Stimulated activated CD4-positive, alpha-beta T cell treated with anti-CD3 and anti-CD28 coated beads, Interleukin-4, amount 100 ng/mL, for 48 hours (primary cell): Measurements from ENCODE around the gene SELENOP.
"Not testable (repeated sequence)": the region's sequence is repeated elsewhere in the genome, so short reads cannot be mapped to it uniquely, and the experiment has no call there.

ENCODE experiments used
- DNase-seq, 2 donors: peaks; one replicate each; pipeline ENCODE4 v3.0.0-alpha.2; 2020; ENCODE audit warnings: low read depth in 2 of 2

Gene SELENOP, protein sequence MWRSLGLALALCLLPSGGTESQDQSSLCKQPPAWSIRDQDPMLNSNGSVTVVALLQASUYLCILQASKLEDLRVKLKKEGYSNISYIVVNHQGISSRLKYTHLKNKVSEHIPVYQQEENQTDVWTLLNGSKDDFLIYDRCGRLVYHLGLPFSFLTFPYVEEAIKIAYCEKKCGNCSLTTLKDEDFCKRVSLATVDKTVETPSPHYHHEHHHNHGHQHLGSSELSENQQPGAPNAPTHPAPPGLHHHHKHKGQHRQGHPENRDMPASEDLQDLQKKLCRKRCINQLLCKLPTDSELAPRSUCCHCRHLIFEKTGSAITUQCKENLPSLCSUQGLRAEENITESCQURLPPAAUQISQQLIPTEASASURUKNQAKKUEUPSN

DNA sequence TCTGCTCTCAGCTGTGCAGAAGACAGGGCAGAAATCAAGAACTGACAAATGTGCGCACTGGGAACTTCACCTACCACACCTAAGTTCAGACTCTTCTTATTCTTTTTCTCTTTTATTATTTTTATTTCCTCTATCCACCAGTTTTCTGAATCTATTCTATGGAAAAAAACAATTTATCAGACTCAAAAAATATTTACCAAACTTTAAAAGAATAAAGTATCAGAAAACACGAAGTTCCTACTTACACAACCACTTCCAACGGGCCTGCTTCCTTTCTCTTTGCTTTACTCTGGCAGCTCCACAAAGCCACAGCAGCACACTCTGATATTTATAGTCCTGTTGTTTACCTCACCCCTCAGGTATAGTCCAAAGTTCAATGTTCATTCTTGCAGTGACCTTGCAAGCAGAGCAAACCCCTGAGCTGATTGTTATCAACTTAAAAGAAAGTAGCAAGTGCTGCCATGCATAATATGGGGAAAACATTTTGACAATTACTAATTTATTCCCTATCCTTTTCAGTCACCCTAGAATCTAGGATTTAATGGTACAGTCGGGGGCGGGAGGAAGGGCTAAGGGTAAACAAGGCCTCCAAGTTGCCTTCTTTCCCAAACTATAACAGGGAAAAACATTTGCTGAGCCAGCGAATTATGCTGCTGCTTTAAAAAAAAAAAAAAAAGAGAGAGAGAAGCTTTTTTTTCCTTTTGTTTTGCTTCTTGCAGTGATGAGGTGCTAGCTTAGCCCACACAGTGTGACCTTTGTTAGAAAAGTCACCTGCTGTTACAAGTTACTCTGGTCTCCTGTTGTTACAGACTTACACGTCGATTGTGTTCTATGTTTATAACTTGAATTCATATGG lies at the start of gene SELENOP:
Gene SELENOP (minus strand): TSS at position 302 of the 856 bp plus-strand sequence. CDS start 3,539 bp downstream, outside the sequence.
- no peak for DNase-seq

DNA sequence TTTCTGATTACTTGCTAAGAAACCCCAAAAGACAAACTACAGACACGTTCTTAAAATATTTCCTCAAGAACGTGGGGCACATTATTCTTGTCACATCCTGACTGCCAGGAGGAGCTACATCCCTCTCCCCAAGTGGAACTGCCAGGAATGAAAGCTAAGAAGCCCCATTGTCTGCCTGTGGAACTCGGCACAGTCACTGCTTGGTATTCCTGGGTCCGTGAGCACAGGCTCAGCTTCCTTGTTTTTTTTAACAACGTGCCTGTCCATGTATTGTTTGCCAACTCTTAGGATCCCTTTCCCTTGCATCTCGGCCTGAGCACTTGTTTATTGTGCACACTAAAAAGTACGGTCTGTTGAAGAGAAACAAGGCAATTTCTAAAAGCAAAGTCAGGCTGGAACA lies 47.0 kb upstream of the SELENOP start:
- no peak for DNase-seq

DNA sequence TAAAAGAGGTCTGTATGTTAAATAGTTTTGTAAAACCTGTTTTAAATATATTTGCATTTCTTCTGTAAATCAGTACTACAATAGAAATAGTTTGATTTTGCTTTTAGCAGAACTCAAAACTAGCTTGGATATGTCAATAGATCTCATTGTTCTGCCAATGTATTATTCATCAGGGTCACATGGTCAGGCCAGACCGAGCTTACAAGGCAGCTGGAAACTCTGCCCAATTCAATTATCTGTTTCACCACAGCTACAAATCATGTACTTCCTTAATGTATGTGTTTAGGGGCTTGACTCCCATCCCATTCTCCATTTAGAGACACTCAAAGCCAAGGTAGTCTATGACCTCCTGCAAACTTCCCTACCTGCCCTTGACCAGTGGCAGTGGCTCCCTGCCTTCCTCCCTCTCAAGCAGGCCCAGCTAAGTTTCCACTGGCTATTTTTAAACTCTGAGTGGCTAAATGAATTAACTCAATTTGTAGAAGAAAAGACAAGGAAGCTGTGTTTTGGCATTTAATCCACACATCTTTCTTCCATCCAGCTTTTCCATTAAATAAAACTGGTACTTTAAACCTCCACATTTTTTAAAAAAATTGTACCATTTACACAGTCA lies 46.4 kb upstream of the SELENOP start:
- DNase-seq: no peak

DNA sequence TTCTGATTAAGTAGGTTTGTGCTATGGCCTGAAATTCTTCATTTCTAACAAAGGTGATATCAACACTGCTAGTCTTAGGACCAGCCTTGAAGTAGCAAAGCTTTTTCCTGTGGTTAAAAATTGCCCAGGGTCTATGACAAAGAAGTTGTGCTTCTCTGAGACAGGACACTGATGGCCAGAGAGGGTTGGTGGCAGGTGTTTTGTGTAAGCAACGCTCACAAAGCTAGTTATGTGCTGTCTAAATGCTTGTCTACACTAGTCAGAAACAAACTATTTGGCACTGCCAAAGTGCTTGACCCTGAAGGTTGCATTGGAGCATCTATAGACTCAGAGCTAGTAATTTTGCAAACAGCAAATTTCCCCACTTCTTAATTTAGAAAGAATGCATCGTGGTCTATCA lies 44.1 kb upstream of the SELENOP start:
- no peak for DNase-seq

DNA sequence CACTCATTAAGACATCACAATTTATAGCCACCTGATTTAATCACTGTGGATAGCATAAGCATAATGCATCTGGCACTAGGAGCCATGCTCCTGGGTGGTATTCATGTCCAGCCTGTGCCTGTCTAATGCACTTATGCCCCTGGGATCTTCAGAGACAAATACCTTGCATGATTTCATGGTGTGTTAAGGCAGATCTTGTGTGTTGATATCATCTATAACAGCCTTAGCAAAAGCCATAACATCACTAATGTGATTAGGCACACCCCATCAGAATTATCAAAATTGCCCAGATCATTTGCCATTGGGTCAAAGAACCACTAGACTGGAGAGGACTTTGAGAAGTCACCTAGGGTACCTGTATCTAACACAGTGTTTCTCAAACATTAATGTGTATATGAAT lies 43.7 kb upstream of the SELENOP start:
- DNase-seq: no peak

DNA sequence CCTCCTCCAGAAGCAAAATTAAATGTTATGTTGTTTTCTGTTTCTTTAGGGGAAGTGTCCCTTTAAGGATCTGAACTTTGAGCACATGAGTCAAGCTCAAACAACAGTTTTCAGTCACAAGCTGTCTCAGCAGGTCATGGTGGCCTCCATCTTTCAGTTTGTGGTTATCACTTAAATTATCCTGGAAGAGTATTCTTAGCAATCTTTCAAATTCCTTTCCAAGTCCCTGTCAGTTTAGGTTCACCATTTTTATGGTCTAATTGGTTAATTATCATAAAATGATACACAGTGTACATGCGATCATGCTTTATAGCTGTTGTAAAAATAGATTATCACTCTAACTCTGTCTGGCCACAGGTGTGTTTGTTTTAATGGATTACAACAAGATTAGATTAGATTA lies 43.1 kb upstream of the SELENOP start:
- no peak for DNase-seq

DNA sequence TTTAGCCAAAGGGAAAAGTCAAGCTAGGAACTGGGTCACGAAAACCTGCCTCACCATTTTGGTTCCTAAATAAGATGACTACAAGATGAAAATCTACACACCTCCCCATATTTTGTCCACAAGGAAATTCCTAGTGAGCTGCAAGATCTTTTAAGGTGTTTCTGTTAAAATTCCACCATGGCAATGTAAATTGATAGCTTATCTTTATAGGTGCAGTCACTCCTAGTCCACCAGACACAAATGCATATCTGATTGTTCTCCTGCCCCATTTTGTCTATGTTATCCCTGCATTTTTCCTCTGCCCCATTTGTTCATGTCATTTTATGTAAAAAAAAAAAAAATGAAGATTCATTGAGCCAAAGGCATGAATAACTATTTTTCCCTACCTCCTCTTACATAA lies 41.1 kb upstream of the SELENOP start:
- DNase-seq: no peak

DNA sequence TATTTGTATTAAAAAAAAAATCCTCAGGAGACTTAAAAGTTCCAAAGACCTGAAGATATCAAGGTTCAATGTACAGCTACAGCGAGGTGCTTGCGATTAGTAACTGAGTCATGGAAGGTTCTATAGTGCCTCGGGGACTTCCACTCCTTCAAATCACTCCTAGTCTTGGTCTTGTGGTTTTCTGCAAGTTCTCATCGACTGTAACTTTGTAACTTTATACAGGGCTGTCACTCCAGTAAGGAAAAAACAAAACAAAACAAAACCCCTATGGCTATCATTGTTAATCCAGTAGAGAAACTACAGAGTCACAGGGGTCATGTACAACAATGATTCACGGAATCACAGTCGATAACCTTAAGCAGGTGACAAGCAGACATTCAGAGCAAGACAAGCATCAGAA lies 39.8 kb upstream of the SELENOP start:
- no peak for DNase-seq

DNA sequence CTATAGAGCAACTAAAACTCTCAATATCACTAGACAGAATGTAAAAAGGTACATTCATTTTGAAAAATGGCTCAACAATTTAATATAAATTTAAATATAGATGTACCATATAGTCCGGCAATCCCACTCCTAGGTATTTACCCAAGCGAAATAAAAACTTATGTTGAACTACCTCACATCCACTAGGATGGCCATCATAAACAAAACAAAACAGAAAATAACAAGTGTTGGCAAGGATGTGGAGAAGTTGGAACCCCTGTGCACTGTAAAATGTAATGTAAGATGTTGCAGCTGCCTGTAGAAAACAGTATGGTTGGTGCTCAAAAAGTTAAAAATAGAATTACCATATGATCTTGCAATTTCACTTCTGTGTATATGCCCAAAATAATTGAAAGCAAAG lies 36.9 kb upstream of the SELENOP start:
- DNase-seq: no peak

DNA sequence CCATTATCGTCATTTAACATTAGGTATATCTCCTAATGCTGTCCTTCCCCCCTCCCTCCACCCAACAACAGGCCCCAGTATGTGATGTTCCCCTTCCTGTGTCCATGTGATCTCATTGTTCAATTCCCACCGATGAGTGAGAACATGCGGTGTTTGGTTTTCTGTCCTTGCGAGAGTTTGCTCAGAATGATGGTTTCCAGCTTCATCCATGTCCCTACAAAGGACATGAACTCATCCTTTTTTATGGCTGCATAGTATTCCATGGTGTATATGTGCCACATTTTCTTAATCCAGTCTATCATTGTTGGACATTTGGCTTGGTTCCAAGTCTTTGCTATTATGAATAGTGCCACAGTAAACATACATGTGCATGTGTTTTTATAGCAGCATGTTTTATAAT lies 32.7 kb upstream of the SELENOP start:
- DNase-seq: not testable (repeated sequence)

DNA sequence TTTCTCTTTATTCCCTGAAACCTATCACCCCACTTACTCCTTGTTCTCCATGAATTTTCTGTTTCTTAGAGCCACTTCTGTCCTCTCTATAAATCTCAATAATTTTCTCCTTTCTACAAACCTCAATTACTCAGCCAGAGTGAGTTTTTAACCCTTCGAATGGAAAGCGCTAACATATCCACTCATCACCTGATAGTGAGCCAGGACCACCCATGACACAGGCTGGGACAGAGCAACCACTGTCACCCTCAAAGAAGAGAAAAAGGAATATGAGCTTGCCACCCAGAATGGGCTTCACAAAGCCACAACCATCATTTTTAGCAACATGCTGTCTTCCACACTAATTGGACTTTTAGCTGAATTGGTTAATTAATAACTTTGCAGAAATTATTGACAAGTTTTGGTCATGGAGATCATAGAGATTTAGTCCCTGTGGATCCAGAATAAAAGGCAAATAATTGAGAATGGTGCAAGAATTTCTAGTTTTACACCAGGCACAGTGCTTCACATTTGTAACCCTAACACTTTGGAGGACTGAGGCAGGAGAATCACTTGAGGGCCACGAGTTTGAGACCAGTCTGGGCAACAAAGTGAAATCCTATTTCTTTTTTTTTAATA lies 32.1 kb upstream of the SELENOP start:
- DNase-seq: no peak

DNA sequence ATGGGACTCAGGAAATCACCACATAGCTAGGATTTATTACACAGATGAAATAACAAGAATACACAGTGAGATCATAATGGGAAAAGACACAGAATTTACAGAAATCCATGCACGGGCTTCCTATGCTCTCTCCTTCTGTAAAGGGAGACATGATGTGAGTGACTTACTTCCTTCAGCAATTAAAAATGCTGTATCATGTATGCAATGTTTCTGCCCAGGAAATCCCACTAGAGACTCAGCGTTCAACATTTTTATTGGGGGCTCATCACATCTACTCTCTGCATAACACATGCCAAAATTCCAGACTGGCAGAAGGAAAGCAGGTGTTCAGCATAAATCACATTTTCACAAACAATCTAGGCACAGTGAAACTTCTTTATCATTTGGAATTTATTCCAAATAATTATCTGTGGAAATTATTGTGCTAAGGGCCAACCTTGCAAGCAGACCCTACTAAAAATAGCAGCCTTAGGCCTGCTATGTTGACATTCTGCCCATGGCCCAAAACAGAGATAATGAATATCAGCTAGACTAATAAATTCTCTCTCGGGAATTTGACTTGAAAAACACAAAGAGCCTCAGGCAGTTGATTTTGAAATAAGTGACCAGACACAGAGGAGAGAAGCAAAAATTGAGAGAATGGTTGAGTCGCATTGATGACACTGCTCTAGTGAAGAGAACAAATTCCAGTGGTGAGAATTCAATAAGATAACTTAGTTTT lies 31.4 kb upstream of the SELENOP start:
- DNase-seq: no peak

DNA sequence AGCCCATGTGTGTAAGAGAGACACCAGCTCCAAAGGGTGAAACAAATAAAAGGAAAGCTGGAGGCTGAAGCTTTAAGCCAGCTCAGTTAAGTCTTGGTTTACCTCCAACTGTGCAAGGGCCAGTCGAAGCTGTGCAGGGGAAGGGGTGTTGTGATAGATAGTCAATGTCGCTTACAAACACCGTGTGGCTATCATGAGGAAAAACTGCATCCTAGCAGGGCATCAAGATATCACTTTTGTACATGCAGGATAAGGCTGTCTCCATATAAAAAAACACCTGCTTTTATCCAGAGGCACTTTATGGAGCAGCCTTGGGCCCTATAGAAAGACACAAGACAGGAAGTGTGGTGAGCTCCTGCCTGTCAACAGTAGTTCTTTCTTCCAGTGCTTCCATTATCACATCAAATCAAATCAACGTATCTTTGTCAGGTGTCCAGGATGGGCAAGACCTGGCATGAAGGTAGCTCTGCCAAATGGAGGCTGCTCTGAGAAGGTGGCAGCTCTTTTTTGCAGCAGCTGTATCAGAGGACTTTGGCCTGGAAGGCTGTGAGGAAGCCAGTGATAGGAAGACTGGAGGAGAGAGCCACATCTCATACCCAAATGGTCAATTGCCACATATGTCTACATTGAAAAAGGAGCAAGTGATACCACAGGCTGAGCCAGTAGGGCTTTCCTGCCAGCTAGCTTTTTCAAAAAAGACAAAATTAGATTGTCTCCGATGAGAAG lies 29.3 kb upstream of the SELENOP start:
- no peak for DNase-seq

DNA sequence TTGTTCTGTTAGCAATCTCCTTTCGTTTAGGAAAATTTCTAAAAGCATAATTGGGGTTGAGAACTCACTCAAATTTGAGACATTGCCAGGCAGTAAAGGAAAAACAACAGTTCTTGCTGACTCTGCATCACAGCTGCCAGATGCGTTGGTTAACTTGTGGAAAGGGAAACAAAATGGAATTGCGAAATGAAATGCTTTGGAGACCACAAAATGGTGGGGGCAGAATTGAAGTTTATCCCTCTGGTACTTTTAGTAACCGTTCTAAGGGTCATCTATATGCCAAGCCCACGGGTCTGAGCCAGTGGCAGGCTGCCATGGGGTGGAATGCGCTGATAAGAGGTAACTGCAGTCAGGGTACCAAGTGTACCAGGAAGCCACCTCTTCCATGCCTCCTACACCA lies 28.6 kb upstream of the SELENOP start:
- no peak for DNase-seq

DNA sequence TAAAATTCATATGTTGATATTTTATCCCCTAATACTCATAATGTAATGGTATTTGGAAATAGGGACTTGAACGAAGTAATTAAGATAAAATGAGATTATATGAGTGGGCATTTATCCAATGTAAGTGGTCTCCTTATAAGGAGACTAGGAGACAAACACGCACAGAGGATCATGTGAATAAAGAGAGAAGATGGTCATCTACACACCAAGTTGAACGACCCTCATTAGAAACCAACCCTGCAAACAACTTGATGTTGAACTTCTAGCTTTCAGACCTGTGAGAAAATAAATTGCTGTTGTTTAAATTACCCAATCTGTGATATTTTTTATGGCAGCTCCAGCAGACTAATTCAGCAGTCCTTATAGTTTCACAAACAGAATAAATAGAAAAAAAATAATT lies 27.5 kb upstream of the SELENOP start:
- no peak for DNase-seq

DNA sequence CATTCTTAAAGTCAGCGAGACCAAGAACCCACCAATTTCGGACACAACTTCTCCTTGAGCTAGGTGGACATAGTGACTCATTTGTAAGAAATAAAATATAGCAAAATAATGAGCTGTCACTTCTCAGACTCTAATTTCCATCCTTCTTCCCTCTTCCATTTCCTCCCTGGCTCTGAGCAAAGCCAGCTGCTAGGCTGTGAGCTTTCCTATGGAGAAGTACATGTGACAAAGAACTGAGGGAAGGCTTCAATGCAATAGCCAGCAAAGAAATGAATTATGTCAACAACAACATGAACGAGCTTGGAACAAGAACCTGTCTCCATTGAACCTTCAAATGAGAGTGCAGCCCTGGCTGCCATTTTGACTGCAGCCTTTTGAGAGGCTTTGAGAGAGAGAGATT lies 25.9 kb upstream of the SELENOP start:
- DNase-seq: no peak

DNA sequence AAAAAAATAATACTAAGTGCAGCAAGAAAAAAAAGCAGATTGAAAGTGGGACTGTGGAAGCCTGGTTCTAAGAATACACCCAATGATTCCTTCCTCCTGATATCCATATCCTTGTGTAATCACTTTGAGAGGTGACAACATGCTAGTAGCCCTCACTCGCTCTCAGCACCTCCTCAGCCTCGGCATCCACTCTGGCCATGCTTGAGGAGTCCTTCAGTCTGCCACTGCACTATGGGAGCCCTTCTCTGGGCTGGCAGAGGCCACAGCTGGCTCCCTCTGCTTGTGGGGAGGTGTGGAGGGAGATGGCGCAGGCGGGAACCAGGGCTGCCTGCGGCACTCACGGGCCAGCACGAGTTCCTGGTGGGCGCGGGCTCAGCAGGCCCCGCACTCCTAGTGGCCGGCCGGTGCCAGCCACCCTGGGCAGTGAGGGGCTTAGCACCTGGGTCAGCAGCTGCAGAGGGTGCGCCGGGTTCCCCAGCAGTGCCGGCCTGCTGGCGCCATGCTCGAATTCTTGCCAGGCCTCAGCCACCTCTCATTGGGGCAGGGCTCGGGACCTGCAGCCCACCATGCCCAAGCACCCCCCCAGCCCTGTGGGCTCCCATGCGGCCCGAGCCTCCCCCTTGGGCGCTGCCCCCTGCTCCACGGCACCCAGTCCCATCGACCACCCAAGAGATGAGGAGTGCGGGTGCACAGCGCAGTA lies 24.5 kb upstream of the SELENOP start:
- no peak for DNase-seq

DNA sequence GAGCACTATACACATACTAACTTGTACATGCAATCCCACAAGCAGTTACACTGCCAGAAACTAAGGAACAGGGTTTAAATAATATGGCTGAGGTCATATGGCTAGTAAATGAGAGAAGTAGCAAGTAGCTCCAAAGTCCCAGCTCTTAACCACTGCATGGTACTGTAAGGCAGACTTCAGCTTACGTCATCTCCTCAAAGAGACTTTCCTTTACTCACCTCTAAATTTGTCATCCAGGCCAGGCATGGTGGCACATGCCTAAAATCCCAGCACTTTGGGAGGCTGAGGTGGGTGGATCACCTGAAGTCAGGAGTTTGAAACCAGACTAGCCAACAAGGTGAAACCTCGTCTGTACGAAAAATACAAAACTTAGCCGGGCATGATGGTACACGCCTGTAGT lies 20.4 kb upstream of the SELENOP start:
- no peak for DNase-seq

DNA sequence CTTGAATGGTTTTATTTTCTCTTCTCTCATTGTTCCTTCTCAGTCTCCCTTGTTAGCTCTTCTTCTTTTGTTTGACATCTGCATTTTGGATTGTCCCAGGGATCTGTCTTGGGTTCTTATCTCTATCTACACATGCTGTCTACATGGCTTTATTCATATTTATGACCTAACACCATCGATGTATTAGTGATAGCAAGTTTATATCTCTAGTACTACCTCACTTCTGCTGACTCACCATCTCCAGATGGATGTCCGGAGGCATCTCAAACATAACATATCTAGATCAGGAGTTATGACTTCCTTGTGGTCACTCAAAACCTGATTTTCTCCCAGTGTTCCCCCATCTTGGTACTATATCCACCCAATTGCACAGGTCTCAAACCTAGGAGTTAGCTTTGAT lies 19.2 kb upstream of the SELENOP start:
- DNase-seq: no peak

DNA sequence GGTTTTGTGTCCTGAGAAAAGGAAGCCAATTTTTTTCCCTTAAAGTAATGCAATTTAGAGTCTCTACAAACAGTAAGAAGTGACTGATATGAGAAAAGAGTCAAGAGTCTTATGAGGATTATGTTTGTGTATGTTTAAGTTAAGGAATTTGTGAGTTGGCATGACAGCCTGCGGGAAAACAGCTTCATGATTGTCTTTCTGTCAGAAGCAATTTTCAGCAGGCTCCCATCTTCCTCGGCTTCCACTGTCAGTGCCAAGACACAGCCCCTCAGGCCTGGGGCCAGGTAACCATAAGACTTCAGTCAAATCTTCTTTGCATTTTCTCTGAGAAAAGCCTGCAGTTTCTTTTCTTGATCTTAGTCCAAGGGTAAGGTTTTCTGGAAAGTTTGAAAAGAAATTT lies 17.0 kb upstream of the SELENOP start:
- DNase-seq: no peak
